ENCODE results near the gene ZNF397.
"Not testable (repeated sequence)": the region's sequence is repeated elsewhere in the genome, so short reads cannot be mapped to it uniquely, and the experiment has no call there.

GRCh38 chr18:35219331-35219730 lies 21.5 kb upstream of the ZNF397 start:
- TF ChIP-seq, protein P1, sequence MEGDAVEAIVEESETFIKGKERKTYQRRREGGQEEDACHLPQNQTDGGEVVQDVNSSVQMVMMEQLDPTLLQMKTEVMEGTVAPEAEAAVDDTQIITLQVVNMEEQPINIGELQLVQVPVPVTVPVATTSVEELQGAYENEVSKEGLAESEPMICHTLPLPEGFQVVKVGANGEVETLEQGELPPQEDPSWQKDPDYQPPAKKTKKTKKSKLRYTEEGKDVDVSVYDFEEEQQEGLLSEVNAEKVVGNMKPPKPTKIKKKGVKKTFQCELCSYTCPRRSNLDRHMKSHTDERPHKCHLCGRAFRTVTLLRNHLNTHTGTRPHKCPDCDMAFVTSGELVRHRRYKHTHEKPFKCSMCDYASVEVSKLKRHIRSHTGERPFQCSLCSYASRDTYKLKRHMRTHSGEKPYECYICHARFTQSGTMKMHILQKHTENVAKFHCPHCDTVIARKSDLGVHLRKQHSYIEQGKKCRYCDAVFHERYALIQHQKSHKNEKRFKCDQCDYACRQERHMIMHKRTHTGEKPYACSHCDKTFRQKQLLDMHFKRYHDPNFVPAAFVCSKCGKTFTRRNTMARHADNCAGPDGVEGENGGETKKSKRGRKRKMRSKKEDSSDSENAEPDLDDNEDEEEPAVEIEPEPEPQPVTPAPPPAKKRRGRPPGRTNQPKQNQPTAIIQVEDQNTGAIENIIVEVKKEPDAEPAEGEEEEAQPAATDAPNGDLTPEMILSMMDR (conservative IDR thresholded peaks at IDR 0.05 in 1 of 2, IDR thresholded peaks at IDR 0.05 in 1 of 2; ENCODE audit: low read depth in 1 of 2, low read length in 2 of 2), result not testable (repeated sequence)
- TF ChIP-seq EZH2 (IDR thresholded peaks at IDR 0.05; ENCODE audit: low read length, missing control alignments), result not testable (repeated sequence)

Data from fibroblast of lung (primary cell).